Panc1 (cell line): Measurements from ENCODE around the gene NBL1. TPM values are rescaled to one million over a fixed set of nuclear protein-coding genes. Genes with fewer than 3 reads are reported as not detected.

Experiments used
- ATAC-seq: fragments of 200-7000 bp; cut with Tn5 transposase; 2 replicates; pipeline ENCODE4 v1.9.1; 2020; ENCODE audit warnings: mild to moderate bottlenecking, moderate library complexity
- BruUV-seq: library from RNA; stranded (reverse); fragments of 400-500 nt; replicated peaks from 2 replicates; lab custom pipeline; 2021; lab: Mats Ljungman, UMichigan
- CTCF ChIA-PET: fragments of 300-600 bp; sonication (Branson Sonifier 250); formaldehyde crosslinking; loops from one replicate; lab custom pipeline; 2022; ENCODE audit warnings: antibody characterized with exemption; lab: Charles Lee
- POLR2A ChIA-PET: fragments of 300-600 bp; sonication (Branson Sonifier 250); formaldehyde crosslinking; loops from one replicate; lab custom pipeline; 2022; ENCODE audit warnings: antibody characterized with exemption; lab: Charles Lee
- DNase-seq: peaks from one replicate; pipeline ENCODE4 v3.0.0-alpha.2; 2010; ENCODE audit warnings: low read depth, low spot score
- H3K27ac ChIP-seq: 2 replicates; pipeline ENCODE4 v1.5.1; 2011; ENCODE audit warnings: mild to moderate bottlenecking, low read length, inconsistent platforms
- H3K27me3 ChIP-seq: fragments of 200-500 bp; sonication (Bioruptor generic); 2 replicates; pipeline ENCODE4 v1.6.0; 2014; ENCODE audit warnings: low read length, inconsistent platforms; ENCODE audit not compliant: control insufficient read depth, insufficient read depth
- H3K36me3 ChIP-seq: fragments of 200-500 bp; sonication (Bioruptor generic); 2 replicates; pipeline ENCODE4 v1.5.1; 2014; ENCODE audit warnings: inconsistent platforms, mild to moderate bottlenecking, low read length, moderate library complexity; ENCODE audit not compliant: control insufficient read depth, insufficient read depth
- H3K4me1 ChIP-seq: 2 replicates; pipeline ENCODE4 v1.5.1; 2011; ENCODE audit warnings: inconsistent platforms, mild to moderate bottlenecking, low read length, moderate library complexity; ENCODE audit not compliant: control insufficient read depth, insufficient read depth
- H3K4me3 ChIP-seq, 2 experiments: 2 replicates each; pipeline ENCODE4 v1.5.1; 2011 to 2012; ENCODE audit warnings: low read depth in 2 of 2, low read length in 2 of 2, mild to moderate bottlenecking in 2 of 2, inconsistent platforms in 1 of 2, moderate library complexity in 1 of 2
- H3K9me3 ChIP-seq: fragments of 200-500 bp; sonication (Bioruptor generic); 2 replicates; pipeline ENCODE4 v1.5.1; 2014; ENCODE audit warnings: low read depth, mild to moderate bottlenecking, inconsistent platforms, low read length, moderate library complexity; ENCODE audit not compliant: control insufficient read depth, insufficient read depth
- CTCF ChIP-seq: fragments of 450-650 bp; IDR thresholded peaks from 2 replicates; pipeline ENCODE4 v1.5.1; 2017; ENCODE audit warnings: mild to moderate bottlenecking
- POLR2AphosphoS5 ChIP-seq: IDR thresholded peaks from 2 replicates; pipeline ENCODE4 v1.6.1; 2012; ENCODE audit warnings: mild to moderate bottlenecking, low read depth, low read length, moderate library complexity
- REST ChIP-seq, 2 experiments: IDR thresholded peaks; 2 replicates each; pipeline ENCODE4 v1.6.1; 2011 to 2012; ENCODE audit warnings: low read depth in 2 of 2, control low read depth in 1 of 2, low read length in 1 of 2, mild to moderate bottlenecking in 1 of 2, moderate library complexity in 1 of 2; ENCODE audit not compliant: insufficient read depth in 1 of 2
- SIN3A ChIP-seq: IDR thresholded peaks from 2 replicates; pipeline ENCODE4 v1.6.1; 2012; ENCODE audit warnings: low read depth, mild to moderate bottlenecking, low read length, moderate library complexity, borderline replicate concordance; ENCODE audit not compliant: insufficient read depth
- TCF7L2 ChIP-seq: IDR thresholded peaks from 2 replicates; pipeline ENCODE4 v1.6.1; 2011; ENCODE audit warnings: mild to moderate bottlenecking, low read depth, low read length, inconsistent platforms
- in situ Hi-C: cut with HindIII; loops from 2 replicates; pipeline ENCODE4 v1.10.0; 2016; ENCODE audit warnings: low sequenced_read_pairs, low pct_unique_long_range_greater_than_20kb
- intact Hi-C: fragments of 100-400 bp; cut with micrococcal nuclease; formaldehyde crosslinking; loops from one replicate; pipeline ENCODE4 v1.10.0; 2022; ENCODE audit not compliant: unreplicated experiment
- total RNA-seq: library from RNA; stranded (reverse); gene quantifications from one replicate; pipeline ENCODE4 v1.2.1, GENCODE V29; 2021; ENCODE audit not compliant: unreplicated experiment

The NBL1 gene
- total RNA-seq, 1 experiment from 2014 or later, result 191 TPM

GRCh38 chr1:19689085-19689757, 45.1 kb downstream of the NBL1 start:
- H3K9me3 ChIP-seq, result no peaks in the 10 kb centered on the region
- ChIA-PET POLR2A (no interaction called here), CTCF (no interaction called here)
- no peaks in the 10 kb centered on the region for H3K36me3 ChIP-seq
- H3K27me3 ChIP-seq, result no peaks in the 10 kb centered on the region
- no TSS peak for BruUV-seq
- no peak for ATAC-seq
- intact Hi-C loops, result no loop called here
- no peak overlapping the region for H3K4me3 ChIP-seq
- in situ Hi-C loops, result no loop called here
- no peak for DNase-seq
- no peak for TF ChIP-seq TCF7L2
- no peak for TF ChIP-seq CTCF
- TF ChIP-seq REST (IDR thresholded peaks at IDR 0.05; ENCODE audit: insufficient read depth in 1 of 2, low read depth in 2 of 2, low read length in 1 of 2), result no peak
- TF ChIP-seq POLR2AphosphoS5, result no peak
- TF ChIP-seq SIN3A, result no peak
- H3K27ac ChIP-seq, result no peak overlapping the region
- H3K4me1 ChIP-seq, result no peaks in the 10 kb centered on the region

- in situ Hi-C loops, result no loop called here
- DNase-seq (no peak), ATAC-seq (no peak)
- no TSS peak for BruUV-seq
- ChIA-PET CTCF (no interaction called here), POLR2A (no interaction called here)
- TF ChIP-seq REST (IDR thresholded peaks at IDR 0.05; ENCODE audit: insufficient read depth in 1 of 2, low read depth in 2 of 2, low read length in 1 of 2) (no peak), CTCF (no peak), SIN3A (no peak), POLR2AphosphoS5 (no peak), TCF7L2 (no peak)
- no peaks in the 10 kb centered on the region for H3K27me3 ChIP-seq
- intact Hi-C loops, result no loop called here
- H3K27ac ChIP-seq, result no peak overlapping the region
- H3K4me3 ChIP-seq, result no peak overlapping the region
- no peaks in the 10 kb centered on the region for H3K4me1 ChIP-seq
- no peaks in the 10 kb centered on the region for H3K9me3 ChIP-seq
- no peaks in the 10 kb centered on the region for H3K36me3 ChIP-seq
Observed at GRCh38 chr1:19689856-19690255, 45.7 kb downstream of the NBL1 start.
